Measurements from ENCODE around the gene UNC5B.

Gene UNC5B

DNA sequence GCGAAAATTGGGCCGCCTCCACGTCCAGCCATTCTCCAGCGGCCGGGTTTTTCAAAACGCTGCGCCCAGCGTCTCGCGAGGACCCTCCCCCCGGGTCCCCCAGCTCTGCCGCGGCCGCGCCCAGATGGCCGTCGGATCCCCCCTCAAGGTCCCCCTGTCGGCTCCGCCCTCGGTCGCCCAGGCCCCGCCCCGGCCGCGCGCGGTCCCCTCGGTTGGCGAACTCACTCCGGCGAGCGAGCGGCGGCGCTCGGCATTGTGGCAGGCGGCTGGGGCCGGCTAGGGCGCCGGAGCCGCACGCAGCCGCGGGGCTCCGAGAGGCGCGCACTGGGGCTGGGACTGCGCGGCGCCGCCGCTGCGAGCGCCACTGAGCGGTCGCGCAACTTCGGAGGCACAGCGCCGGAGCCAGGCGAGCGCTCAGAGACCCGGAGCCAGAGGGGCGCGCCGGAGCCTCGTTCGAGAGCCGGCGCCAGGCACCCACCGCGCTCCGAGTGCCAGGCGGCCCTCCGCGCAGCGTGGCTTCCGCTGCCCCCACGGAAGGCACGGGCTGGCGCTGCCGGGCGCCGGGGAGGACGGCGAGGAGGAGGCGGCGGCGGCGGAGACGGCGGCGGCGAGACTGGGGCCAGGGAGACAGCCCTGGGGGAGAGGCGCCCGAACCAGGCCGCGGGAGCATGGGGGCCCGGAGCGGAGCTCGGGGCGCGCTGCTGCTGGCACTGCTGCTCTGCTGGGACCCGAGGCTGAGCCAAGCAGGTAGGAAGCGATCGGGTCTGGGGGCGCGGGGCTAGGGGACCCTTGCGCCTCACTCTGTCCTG is at the start of gene UNC5B:
TSS of gene UNC5B (plus strand) at position 253 of the 809 bp plus-strand sequence. CDS start at position 669, 416 bp downstream.
- FAIRE-seq, result no peak

DNA sequence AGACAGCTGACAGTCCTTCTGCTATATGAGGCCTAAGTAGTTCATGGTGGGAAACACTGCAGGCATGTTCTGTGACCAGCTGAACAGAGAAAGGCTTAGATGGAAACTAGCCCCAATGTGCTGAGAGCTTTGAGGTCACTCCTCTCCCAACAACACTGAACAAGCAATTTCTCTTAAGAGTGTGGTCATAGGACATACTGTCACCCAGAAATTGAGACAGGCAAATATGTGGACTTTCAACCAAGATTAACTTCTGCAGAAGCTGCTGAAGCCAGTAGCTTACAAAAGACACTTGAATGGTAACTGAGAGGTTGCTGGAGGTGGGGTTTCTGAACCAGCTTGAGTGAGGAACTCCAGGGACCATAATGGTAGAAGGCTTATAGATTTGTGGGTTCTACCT is 38.9 kb upstream of the UNC5B start:
- FAIRE-seq, result no peak

DNA sequence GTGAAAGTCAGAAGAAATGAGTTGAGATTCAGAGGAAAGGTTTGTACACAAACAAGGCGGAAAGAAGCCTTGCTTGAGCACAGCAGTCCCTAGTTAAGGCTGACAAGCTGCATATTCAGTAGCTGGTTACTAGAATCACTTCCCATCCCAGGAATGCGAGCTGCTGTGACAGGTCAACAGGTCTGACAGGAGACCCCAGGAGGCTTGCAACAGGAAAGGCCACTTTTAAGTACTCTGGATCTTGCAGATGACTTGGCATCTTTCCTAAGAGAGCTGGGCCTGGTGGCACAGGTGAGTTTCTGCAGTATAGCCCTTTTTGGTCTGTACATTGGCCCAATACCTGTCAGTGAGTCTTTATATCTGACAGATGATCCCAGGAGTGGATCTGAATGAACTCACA is 35.7 kb upstream of the UNC5B start:
- FAIRE-seq, result no peak

DNA sequence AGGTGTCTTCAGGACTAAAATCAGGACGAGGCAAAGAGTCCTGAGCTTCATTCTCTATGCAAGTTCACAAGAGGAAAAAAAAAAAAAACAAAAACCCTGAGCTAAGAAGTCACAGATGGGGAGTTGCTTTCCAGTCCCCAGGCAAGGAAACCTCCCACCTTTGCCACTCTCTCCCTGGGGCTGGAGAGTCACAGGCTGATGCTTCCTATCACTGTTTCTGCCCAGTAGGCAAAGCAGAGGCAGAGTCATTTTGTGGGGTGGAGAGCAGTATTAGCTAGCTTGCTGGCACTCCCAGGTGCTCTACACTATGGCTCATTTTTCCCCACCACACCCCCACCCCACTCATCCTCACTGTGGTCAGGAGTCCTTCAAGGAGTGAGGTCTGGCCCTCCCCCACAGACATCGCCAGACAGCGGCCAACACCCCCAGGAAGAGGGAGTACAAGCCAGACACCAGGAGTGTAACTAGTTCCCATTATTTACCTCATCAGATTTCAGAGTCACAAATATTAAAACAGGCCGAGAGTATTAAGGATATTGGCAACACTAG is 34.6 kb upstream of the UNC5B start:
- FAIRE-seq, result no peak

DNA sequence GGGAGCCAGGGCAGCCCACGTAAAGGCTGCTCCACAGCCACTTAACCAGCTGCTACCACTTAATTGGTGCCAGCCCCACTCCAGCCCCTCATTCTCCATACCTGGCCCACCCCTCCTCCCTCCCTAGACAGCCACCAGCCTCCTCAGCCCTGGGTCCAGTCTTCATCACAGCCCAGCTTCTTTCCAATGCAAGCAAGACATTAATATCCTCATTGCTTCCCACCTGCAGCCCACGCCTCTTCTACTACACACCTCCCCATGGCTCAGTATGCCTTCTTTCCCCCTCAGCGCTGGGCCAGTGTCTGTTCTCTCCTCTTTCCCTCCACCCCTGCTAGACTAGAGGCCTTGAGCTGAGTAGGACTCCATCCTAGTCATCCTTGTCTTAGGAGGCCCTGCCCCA is 33.5 kb upstream of the UNC5B start:
- FAIRE-seq, result no peak

DNA sequence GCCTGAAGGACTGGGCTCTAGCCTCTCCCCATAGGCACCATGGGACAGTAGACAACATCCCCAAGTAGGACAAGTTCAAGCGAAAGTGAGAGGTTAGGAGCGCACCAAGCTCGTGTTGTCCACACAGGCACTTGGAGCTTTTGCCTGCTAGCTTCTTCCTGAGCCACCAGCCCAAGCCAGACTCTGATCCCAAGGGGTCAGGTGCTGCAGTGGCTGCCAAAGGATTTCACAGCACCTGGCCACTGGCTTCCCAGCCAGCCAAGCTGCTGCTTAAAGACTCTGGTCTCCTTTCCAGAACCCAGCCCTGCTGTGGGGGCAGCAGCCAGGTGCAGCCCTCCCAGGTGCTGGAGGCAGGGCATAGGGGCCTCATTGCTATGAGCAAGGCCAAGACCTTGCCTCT is 33.0 kb upstream of the UNC5B start:
- no peak for FAIRE-seq

DNA sequence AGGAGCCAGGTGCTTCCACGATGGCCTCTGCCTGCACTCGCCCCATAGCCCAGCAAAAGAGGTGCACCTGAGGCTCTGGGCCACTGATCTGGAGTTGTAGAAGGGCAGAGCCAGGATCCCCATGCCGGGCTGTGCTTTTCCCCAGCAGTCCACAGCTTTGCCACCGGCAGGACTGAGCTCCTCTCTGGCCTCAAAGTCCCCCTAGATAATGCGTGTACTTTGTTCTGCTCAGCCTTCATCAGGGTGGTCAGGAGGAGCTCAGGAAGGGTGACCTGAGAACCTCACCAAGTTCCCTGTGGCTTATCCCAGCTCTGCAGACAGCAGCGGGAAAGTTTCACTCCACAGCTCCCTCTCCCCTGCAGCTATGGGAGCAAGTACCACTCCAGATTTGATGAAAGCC is 27.9 kb upstream of the UNC5B start:
- FAIRE-seq, result no peak

DNA sequence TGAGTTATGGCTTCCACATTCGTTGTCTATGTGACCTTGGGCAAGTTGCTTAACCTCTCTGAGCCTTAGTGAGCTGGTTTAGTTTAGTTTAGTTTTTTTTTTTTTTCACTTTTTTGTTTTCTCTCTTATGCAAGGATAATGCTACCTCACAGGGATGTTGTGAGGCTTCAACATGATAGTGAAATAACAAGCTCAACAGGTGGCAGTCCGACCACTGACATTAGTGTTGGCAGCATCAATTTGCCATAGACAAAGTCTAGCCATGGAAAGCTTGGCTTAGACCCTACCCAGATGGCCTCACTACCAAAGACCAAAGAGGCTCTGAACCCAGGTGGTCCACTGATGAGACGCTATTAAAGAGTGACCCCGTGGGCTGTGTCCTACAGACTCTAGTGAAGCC is 27.2 kb upstream of the UNC5B start:
- no peak for FAIRE-seq

DNA sequence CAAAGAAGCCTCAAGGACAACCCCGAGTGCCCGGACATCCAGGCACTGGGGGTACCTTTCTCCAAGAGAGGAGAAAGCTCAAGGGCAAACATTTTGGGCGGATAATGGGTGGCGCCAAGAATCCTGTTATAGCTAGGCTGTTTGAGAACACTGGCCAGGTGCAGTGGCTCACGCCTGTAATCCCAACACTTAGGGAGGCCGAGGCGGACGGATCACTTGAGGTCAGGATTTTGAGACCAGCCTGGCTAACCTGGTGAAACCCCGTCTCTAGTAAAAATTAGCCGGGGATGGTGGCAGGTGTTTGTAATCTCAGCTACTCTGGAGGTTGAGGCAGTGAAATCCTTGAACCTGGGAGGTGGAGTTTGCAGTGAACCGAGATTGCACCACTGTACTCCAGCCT is 25.2 kb upstream of the UNC5B start:
- no peak for FAIRE-seq

DNA sequence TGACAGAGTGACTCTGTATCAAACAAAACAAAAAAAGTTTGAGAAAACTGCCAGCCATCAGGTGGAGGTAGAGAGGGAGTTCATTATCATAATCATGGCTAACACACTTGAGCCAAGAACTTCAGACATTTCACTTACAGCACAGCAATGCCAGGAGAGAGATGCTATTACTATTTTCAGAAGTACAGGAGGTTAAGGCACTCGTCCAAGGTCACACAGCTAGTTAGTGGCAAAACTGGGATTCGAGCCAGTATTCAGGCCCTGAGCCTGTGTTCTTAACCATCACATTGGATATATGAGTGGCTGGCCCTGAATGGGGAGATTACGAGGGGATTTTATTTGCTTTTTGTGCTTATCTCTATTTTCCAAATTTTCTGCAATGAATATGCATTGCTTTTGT is 24.8 kb upstream of the UNC5B start:
- no peak for FAIRE-seq

DNA sequence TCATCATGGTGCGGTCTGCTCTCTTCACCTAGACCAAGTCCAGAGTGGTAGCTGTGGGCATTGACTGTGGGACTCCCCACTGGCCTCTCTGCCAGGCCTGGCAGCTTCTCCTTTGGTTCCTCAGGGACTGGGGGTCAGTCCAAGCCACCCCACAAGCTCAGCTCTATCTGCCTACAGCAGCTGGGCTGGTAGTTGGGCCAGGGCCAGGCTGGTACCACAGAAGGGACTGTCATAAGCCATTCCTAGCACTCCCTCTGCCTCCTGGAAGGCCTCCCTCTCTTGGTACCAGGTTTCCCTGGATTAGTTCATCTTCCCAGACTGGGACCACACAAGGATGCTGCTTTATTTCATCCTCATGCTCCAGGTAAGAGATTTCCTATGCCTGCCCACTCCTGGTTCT is 24.2 kb upstream of the UNC5B start:
- FAIRE-seq, result no peak

DNA sequence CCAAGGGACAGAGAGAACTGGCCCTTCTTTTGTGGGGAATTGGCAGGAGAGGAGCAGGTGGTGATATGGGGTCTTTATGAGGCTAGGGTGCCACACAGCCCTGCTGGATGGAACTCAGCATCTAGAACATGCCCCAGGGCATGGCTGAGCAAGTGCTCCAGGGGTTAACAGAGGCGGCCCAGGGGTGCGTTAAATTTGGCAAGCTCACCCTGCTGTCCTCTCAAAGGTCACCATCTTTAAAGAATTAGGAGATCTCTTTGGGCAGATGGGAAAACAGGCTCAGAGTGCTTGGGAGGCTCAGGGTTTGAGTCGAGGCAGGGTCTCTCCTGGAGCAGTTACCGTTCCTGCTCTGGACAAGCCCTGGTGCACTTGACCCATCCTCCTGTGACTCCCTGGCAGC is 21.4 kb upstream of the UNC5B start:
- FAIRE-seq, result no peak

DNA sequence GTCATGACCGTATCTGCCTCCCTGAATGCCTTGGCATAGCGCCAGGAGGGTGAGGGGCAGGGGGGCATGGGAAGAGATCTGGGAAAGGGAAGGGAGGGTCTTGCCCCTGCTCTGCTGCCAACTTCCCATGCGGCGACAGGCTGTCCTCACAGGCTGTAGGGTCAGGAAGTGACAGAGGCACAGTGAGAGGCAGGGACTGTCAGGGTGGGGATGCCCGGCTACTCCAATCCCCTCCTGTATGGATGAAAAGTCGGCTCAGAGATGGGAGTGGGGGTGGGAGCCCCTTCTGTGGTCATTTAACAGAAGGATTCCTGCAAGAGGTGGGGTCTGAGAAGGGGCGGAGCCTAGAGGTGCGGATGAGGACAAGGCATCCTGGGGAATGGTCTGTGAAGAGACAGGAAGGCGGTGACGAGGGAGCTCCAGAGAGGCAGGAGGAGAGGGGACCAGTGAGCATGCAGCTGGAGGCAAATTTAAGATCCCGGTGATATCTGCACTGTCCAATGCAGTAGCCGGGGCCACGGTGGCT is 20.8 kb upstream of the UNC5B start:
- no peak for FAIRE-seq

DNA sequence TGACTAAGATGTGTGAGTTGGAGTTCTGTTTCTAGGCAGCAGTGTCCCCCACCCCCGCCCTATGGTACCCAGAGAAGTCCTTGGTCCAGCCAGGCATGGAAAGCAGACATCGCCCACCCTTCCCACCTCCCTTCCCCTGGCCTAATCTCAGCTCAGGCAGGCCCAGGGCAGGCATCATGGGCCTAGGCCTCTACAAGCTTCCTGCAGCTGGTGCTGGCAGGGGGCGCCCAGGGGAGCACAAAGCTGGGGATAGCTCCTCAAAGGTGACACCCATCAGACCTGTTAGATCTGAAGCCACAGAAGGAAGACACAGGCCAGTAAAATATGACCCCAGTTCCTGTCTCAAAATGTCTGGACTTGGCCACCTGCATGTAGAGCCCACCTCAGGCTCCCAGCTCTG is 18.9 kb upstream of the UNC5B start:
- no peak for FAIRE-seq

DNA sequence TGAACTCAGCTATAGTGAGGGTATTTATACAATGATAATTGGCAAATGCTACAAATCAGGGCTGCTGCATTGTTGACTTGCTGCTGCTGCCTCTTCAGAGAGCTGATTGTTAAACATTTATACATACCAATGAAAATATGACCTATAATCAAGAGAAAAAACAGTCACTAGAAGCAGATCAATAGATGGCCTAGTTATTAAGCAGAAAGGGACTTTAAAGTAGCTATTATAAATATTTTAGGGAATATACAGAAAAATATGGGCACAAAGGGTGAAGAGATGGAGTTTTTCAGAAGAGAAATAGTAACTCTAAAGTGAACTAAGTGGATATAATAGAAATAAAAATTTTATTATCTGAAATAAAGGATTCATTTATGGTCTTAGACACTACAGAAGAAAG is 14.4 kb upstream of the UNC5B start:
- FAIRE-seq, result no peak

DNA sequence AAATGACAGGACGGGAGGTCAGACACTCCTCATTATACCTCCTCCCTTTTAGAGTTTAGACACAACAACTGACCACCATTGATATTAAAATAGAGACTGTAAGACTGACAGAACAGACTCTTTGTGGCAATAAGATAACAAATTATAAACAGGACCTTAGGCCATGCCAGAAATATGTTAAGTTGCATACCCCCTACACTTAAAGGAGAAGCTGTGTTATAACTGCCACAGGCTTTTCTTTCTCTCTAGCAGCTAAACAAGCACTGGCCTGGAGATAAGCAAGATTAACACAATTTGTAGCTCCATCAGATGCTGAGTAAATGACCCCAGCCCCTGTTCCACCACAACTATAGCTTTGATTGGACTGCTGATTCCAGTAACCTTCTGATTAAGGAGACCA is 10.5 kb upstream of the UNC5B start:
- FAIRE-seq, result no peak

DNA sequence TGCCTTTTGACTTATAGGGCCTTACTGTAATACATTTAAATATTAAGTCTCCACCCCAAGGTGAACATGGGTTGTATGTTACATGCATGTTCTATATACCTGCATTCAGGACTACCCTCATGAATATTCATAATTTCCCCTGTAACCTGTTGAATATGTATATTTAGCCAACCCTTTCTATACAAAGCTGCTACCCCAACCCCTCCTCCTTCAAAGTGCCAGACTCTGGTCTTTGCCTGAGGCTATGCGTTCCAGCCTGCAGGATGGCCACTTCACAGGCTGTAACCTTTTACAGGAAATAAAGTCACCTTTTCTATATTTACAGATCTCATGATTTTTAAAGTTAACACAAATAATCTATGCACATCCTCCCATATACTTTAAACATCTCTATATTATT is 10.1 kb upstream of the UNC5B start:
- FAIRE-seq, result no peak

DNA sequence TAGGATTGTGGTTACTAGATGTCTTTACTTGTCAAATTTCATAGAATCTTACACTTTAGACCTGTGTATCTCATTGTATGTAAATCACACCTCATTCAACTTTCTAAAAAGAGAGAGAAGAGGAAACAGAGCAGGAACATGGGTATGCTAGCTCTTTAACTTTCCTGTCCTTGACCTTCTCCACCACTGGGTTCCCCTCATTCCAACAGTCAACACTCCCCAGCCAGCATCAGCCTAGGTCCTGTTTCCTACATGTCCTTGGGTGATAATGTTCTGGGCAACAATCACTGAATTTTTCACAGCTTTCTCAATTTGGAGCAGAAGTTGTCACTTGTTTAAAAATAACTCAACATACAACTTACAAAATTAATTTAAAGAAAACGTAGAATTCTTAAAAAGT is 9.2 kb upstream of the UNC5B start:
- no peak for FAIRE-seq

DNA sequence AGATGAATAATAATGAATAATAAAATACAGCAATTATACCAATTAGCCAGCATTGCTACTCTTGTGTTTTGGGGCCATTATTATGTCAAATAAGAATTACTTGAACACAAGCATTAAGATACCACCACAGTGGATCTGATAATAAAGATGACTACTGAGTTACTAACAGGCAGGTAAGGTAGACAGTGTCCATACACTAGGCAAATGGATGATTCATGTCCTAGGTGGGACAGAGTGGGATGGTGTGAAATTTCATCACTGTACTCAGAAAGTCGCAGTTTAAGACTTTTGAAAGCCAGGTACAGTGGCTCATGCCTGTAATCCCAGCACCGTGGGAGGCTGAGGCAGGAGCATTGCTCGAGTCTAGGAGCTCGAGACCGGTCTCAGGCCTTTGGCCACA is 8.7 kb upstream of the UNC5B start:
- FAIRE-seq, result no peak

DNA sequence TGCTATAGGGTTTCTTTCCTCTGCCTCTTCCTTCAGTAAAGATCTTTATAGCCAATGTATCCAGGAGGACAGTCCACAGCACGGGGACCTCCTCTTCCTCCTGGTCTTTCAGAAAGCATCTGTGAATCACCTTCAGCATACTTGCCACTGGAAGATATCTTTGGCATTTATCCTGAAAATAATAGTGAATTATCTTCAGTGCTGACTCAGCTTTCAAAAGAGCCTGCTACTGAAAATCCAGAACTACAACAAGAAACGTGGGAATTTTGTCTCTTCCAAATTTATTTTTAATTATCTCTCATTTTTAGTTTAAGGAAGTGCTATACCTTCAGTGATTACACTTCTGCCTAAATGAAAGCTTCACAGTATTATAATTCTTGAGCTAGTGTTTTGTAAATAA is 7.6 kb upstream of the UNC5B start:
- no peak for FAIRE-seq

DNA sequence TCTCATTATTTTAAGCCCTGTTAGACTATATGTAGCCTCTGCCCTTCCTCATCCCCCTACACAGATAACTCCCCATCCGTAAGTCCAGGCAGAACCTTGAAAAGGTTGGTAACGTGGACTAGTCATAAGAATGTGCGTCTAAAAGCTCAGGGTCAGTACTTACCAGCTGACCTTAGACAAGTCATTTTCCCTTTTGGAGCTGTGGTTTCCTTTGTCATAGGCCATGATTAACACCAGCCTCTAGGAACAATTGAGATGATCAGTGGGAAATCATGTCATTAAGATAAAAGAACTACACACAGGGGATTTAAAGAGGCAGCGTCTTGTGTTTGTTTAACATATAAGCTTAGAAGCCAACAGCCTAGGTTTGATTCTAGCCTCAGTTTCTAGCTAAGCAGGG is 6.9 kb upstream of the UNC5B start:
- FAIRE-seq, result no peak

DNA sequence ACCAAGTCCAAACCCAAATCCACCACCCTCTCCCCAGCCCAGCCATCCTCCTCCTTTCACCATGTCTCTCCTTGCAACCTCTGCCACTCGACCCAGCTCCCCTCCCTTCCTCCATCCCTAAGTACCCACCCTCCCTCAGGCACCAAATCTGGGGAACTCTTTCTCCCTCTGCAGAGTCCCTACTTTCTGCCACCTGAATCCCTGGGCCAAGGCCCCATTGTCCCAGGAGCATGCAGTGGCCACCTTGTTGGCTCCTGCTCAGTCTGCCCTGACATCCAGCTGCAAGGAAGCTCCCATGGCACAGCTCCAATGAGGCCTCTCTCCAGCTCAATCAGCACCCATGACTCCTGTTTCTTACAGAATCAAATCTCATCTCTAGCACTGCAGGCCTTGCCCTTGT is 5.5 kb upstream of the UNC5B start:
- no peak for FAIRE-seq

DNA sequence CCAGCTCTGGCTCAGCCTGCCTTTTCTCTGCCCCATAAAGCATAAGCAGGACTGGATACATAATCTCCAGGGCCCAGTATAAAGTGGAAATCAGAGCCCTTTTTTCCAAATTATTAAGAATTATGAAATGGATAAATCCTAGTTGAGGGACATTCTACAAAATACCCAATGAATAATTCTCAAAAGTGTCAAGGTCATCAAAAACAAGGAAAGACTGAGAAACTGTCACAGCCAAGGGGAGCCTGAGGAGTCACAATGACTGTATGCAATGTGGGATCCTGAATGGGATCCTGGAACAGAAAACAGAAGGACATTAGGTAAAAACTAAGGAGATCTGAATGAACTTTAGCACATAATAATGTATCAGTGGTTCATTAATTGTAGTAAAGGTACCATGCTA is 4.8 kb upstream of the UNC5B start:
- no peak for FAIRE-seq

DNA sequence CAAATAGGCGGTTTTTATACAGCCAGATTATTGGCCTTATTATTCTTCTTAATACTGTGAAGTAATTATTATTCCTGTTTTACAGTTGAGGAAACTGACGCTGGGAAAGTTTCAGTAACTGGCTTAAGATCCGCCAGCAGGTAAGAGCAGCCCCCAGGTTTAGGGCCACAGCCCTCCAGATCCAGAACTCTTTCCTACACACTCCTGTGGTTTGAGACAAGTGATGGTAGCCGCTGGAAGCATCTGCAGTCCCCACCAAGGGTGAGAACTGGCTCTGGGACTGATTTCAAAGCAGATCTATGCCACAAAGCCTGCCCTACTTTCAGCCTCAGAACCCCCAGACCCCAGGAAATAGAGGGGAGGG is 3.0 kb upstream of the UNC5B start:
- no peak for FAIRE-seq

All from G401.6 (cell line).